ENCODE measurements around the gene FAM89A. TPM values are rescaled to one million over a fixed set of nuclear protein-coding genes. Genes with fewer than 3 reads are reported as not detected.
"Not testable (repeated sequence)": the region's sequence is repeated elsewhere in the genome, so short reads cannot be mapped to it uniquely, and the experiment has no call there.

FAM89A gene
- total RNA-seq, 2 experiments from 2014 or later = 14.5 to 14.9 TPM

DNA sequence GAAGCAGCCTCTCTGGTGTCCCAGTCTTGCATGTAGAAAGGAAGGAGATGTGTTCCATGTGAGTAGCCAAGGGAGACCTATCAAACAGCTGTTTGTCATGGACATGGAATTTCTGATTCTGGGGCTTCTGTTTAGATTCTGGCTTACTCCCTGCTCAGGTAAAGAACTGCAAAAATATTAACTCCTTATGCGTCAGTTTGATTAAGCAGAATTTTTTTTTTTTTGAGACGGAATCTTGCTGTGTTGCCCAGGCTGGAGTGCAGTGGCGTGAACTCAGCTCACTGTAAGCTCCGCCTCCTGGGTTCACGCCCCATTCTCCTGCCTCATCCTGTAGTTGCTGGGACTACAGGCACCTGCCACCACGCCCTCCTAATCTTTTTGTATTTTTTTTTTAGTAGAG is 54.3 kb downstream of the FAM89A start:
- no peaks in the 10 kb centered on the region for H3K9me3 Mint-ChIP-seq (ENCODE audit: low read depth)
- peaks cover 19% of the 10 kb centered on the region for H3K36me3 Mint-ChIP-seq (ENCODE audit: low read depth)
- ChIA-PET CTCF (interaction anchor here (1.1 kb wide), 1 partner anchor 67 kb away, joined by 3 read pairs; no protein-coding TSS in a partner anchor), POLR2A (no interaction called here)
- no peak overlapping the region for H3K4me3 Mint-ChIP-seq
- peaks cover 2% of the 10 kb centered on the region for H3K4me1 Mint-ChIP-seq
- no peak overlapping the region for H3K27ac Mint-ChIP-seq
- DNase-seq (no peak), ATAC-seq (no peak)
- intact Hi-C loops (cut with DNase I, micrococcal nuclease) = no loop called here
- no peaks in the 10 kb centered on the region for H3K27me3 Mint-ChIP-seq

DNA sequence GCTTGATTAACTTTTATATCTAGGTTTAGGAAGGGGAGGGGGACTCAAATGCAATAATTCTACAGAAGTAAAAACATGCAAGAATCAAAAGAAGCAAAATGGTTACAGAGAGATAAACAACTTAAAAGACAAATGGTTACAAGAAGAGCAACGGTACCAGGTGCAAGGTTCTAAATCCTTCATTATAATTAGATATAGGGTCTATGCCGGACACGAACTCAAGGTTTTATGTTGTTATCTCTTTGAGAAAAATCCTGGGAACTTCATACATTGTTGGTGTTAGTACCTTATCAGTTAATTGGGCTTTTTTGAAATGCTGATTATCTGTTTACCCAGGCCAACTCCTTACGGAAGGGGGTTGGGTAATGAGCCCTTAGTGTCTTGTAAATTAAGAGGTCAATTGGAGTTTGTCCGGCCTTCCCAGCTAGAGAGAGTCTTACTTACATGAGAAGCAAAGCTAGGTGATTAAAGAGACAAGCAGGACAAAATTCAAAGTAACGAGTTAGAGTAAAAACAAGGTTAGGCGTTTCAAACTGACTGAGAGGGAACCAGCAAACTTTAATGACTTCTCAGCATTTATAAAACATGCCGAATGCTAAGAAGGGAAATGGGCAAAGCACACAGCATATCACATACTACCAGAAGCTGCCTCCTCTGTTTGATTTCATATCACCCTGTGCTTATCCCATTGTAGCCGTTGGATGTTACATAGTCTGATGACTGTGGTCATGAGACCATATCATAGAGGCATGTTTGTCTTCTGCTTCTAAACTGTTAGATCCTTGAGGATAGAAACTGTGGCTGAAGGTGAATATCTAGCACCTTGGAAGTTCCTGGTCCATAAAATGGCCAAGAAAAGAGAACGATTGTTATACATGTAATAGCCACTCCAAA is 55.2 kb downstream of the FAM89A start:
- H3K27me3 Mint-ChIP-seq; POLR2A ChIA-PET; ATAC-seq; H3K4me1 Mint-ChIP-seq; intact Hi-C loops (cut with DNase I, micrococcal nuclease); DNase-seq; H3K4me3 Mint-ChIP-seq; H3K27ac Mint-ChIP-seq; H3K9me3 Mint-ChIP-seq (ENCODE audit: low read depth): not testable (repeated sequence)
- CTCF ChIA-PET = interaction anchor here (1.1 kb wide), 1 partner anchor 67 kb away, joined by 3 read pairs; no protein-coding TSS in a partner anchor
- peaks cover 19% of the 10 kb centered on the region for H3K36me3 Mint-ChIP-seq (ENCODE audit: low read depth)

DNA sequence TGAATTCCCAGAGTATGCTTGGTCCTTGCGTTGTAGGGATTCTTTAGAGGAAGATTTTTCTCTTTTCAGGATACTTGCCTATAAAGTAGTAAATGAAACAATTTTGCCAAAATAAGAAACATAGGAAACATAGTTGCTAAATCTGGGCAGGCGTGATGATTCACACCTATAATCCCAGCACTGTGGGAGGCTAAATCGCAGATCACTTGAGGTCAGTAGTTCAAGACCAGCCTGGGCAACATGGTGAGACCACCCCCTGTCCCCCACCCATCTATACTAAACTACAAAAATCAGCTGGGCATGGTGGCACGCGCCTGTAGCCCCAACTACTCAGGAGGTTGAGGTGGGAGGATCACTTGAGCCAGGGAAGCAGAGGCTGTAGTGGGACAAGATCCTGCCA is 56.2 kb downstream of the FAM89A start:
- Mint-ChIP-seq H3K4me1 (peaks cover 2% of the 10 kb centered on the region), H3K27me3 (no peaks in the 10 kb centered on the region), H3K9me3 (ENCODE audit: low read depth) (no peaks in the 10 kb centered on the region), H3K27ac (no peak overlapping the region), H3K4me3 (no peak overlapping the region), H3K36me3 (ENCODE audit: low read depth) (peaks cover 18% of the 10 kb centered on the region)
- ATAC-seq (no peak), DNase-seq (no peak)
- CTCF ChIA-PET = no interaction called here
- intact Hi-C loops (cut with DNase I, micrococcal nuclease) = no loop called here
- POLR2A ChIA-PET = no interaction called here

DNA sequence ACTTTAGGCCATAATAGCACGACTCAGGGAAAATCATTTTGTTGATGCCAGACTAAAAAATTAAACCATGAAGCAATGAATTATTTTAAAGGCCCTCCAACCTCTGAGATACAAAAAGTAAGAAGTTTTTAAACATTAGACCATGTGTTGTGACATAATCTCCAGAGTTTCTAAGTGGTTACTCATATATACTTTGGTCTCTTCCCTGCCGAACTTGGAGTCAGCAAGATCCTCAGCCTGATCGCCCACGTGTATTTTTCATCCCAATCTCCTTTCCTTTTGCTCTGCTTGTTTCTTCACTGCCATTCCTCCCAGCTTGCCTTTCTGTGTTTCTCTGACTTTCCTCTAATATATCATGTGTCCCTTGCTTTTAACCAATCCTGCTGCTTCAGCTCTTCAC is 57.4 kb downstream of the FAM89A start:
- DNase-seq = no peak
- Mint-ChIP-seq H3K27ac (no peak overlapping the region), H3K4me3 (no peak overlapping the region), H3K36me3 (ENCODE audit: low read depth) (peaks cover 17% of the 10 kb centered on the region), H3K27me3 (no peaks in the 10 kb centered on the region), H3K4me1 (peaks cover 2% of the 10 kb centered on the region), H3K9me3 (ENCODE audit: low read depth) (no peaks in the 10 kb centered on the region)
- intact Hi-C loops (cut with DNase I, micrococcal nuclease) = no loop called here
- CTCF ChIA-PET = interaction anchor here (1.6 kb wide), 1 partner anchor 64 kb away, joined by 4 read pairs; no protein-coding TSS in a partner anchor
- POLR2A ChIA-PET = no interaction called here
- ATAC-seq = no peak

DNA sequence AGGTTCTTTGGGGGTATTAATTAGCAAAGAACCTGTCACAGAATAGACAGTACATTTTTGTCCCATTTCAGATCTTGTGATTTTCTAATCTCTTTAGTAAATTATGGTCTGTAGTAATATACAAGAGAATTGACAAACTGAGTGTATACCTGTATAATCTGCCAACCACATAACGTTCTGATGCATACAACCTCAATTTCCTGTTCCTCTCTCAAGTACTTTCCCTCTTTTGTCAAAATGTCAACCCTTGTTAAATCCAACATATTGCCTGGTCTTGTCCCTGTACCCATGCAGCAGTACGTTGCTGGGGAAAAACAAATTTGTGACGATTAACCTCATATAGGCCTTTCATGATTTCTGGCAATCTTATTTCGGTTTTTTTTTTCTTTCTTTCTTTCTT is 60.1 kb downstream of the FAM89A start:
- POLR2A ChIA-PET = no interaction called here
- CTCF ChIA-PET = interaction anchor here (1.2 to 1.5 kb wide), 2 partner anchors 108 to 337 kb away, joined by 3 to 4 read pairs; no protein-coding TSS in a partner anchor
- H3K4me3 Mint-ChIP-seq = no peak overlapping the region
- intact Hi-C loops (cut with DNase I, micrococcal nuclease) = loop anchor here (1.0 to 10.0 kb wide), 17 partner anchors 59 to 1638 kb away; partner anchors contain the start of genes C1orf198 (in 2 of the 2), COG2 (in 2 of the 2), GNPAT (in 2 of the 2) and SPRTN (in 2 of the 2)
- peak overlapping the region; percentile 93 for H3K27ac Mint-ChIP-seq
- ATAC-seq (no peak), DNase-seq (no peak)
- H3K27me3 Mint-ChIP-seq = no peaks in the 10 kb centered on the region
- H3K4me1 Mint-ChIP-seq = peaks cover 24% of the 10 kb centered on the region
- H3K36me3 Mint-ChIP-seq (ENCODE audit: low read depth) = peaks cover 23% of the 10 kb centered on the region
- H3K9me3 Mint-ChIP-seq (ENCODE audit: low read depth) = no peaks in the 10 kb centered on the region

DNA sequence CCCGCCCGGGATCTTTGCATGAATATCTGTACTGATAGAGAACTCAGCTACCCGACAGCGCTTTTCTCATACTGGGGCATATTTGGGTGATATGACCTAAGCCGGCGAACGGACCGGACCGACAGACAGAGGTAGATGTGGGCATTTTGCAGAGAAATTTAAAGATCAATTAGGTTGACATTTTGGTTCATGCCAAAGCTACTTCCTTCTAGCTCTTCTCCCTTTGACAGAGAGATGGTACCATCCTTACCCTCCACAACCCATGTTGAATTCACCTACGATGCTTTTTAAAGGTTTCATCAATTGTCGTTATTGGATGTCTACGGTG is 60.7 kb downstream of the FAM89A start:
- ATAC-seq (no peak), DNase-seq (no peak)
- Mint-ChIP-seq H3K27ac (peak overlapping the region; percentile 93), H3K4me3 (no peak overlapping the region), H3K36me3 (ENCODE audit: low read depth) (peaks cover 23% of the 10 kb centered on the region), H3K4me1 (peaks cover 26% of the 10 kb centered on the region), H3K27me3 (no peaks in the 10 kb centered on the region), H3K9me3 (ENCODE audit: low read depth) (no peaks in the 10 kb centered on the region)
- ChIA-PET CTCF (interaction anchor here (1.0 to 1.5 kb wide), 4 partner anchors 9 to 336 kb away, joined by 3 to 6 read pairs (median 4); no protein-coding TSS in a partner anchor), POLR2A (interaction anchor here (1.0 kb wide), 1 partner anchor 10 kb away, joined by 3 read pairs; no protein-coding TSS in a partner anchor)
- intact Hi-C loops (cut with DNase I, micrococcal nuclease) = loop anchor here (1.0 to 10.0 kb wide), 17 partner anchors 59 to 1637 kb away; partner anchors contain the start of genes C1orf198 (in 2 of the 2), COG2 (in 2 of the 2), GNPAT (in 2 of the 2) and SPRTN (in 2 of the 2)

DNA sequence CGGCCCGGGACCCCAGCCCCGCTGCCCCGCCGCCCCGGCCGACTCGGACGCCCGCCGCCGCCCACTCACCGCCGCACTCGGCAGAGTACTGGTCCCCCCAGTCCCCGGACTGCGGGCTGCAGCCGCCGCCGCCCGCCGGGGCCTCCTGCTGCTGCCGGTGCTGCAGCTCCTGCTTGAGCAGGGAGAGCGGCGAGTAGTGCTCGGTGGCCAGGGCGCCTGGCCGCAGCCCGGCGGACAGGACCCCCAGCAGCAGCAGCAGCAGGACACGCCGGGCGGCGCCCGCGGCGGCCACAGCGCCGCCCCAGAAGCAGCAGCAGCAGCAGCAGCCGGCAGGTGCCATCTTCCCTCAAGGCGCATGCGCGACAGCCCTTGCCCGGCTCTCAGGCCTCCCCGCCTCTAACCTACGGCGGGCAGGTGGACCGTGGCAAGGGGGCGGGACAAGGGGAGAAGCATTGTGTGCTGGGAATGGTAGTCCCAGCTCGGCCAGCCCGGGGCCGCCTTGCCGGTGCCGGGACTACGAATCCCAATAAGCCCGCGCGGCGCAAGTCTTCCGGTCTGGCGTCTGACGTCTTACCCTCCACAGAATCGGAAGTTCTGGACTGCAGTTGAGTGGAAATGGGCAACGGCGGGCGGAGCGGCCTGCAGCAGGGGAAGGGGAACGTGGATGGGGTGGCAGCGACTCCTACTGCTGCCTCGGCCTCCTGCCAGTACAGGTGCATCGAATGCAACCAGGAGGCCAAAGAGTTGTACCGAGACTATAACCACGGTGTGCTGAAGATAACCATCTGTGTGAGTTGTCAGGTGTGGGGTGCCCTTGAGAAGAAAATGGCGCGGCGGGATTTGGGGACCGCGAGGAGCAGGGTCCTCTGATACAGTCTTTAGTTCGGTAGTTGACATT is 61.3 kb downstream of the FAM89A start, which contains the start of the genes ARV1 and TTC13:
TSS of gene ARV1 (plus strand) at position 604 of the 898 bp plus-strand sequence. CDS start at position 616, 12 bp downstream.
TSS of gene TTC13 (minus strand) at position 371 of the 898 bp plus-strand sequence. CDS start at position 340, 31 bp downstream.
- Mint-ChIP-seq H3K4me3 (peak within 1 kb of the TSS; percentile 86), H3K36me3 (ENCODE audit: low read depth) (peaks cover 25% of the 10 kb centered on the region), H3K4me1 (peaks cover 32% of the 10 kb centered on the region), H3K27me3 (no peaks in the 10 kb centered on the region), H3K9me3 (ENCODE audit: low read depth) (no peaks in the 10 kb centered on the region), H3K27ac (peak within 1 kb of the TSS; percentile 98)
- intact Hi-C loops (cut with DNase I, micrococcal nuclease) = loop anchor here (1.0 to 10.0 kb wide), 18 partner anchors 60 to 1636 kb away; partner anchors contain the start of genes C1orf198 (in 2 of the 2), COG2 (in 2 of the 2), GNPAT (in 2 of the 2) and SPRTN (in 2 of the 2)
- POLR2A ChIA-PET = interaction anchor here (1.0 kb wide), 1 partner anchor 10 kb away, joined by 3 read pairs; no protein-coding TSS in a partner anchor
- DNase-seq (peak; percentile 99), ATAC-seq (peak; percentile 97)
- CTCF ChIA-PET = interaction anchor here (0.6 to 1.5 kb wide), 5 partner anchors 8 to 345 kb away, joined by 3 to 6 read pairs (median 3); no protein-coding TSS in a partner anchor

DNA sequence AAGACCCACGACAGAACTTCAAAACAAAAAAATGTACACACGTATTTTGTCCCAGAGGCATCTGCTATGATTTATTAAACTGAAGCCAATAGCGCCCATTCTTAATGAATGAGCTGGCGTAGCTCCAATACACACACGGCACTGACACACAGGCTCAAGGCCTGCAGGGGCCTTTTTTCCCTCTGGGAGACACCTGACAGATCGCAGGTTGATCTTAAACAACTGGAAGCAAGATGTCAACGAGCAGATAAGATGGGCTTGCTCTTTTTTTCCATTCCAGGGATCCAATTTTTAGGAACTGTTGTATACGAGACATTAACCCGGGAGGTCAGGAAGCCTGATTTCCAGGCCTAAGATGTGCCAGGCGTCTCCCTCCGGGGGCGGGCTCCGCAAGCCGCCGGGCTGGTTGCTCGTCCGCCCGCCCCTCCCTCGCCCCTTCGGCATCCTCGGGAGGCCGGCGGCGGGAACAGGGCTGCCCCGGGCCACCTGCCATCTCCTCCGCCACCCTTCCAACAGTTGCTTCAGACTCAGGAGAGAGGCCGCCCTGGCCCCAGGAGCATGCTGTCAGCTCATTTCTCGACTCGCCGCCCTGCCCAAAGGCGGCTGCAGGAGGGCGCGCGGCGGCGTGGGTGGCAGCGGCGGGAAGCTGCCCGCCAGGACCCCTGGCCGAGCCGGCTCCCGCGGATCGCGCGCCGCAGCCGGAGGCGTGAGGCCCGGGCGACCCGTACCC is 62.1 kb downstream of the FAM89A start:
- Mint-ChIP-seq H3K27ac (peak overlapping the region; percentile 98), H3K9me3 (ENCODE audit: low read depth) (no peaks in the 10 kb centered on the region), H3K4me3 (peak overlapping the region; percentile 86), H3K27me3 (no peaks in the 10 kb centered on the region), H3K36me3 (ENCODE audit: low read depth) (peaks cover 25% of the 10 kb centered on the region), H3K4me1 (peaks cover 41% of the 10 kb centered on the region)
- DNase-seq = peak; percentile 65
- CTCF ChIA-PET = interaction anchor here (0.6 to 1.4 kb wide), 2 partner anchors 7 to 344 kb away, joined by 3 read pairs; no protein-coding TSS in a partner anchor
- no peak for ATAC-seq
- POLR2A ChIA-PET = interaction anchor here (1.0 kb wide), 1 partner anchor 9 kb away, joined by 3 read pairs; no protein-coding TSS in a partner anchor
- intact Hi-C loops (cut with DNase I, micrococcal nuclease) = loop anchor here (1.0 to 10.0 kb wide), 11 partner anchors 61 to 1636 kb away; partner anchors contain the start of genes C1orf198 (in 1 of the 2), CCSAP (in 1 of the 2), COG2 (in 1 of the 2) and EGLN1 (in 1 of the 2)

DNA sequence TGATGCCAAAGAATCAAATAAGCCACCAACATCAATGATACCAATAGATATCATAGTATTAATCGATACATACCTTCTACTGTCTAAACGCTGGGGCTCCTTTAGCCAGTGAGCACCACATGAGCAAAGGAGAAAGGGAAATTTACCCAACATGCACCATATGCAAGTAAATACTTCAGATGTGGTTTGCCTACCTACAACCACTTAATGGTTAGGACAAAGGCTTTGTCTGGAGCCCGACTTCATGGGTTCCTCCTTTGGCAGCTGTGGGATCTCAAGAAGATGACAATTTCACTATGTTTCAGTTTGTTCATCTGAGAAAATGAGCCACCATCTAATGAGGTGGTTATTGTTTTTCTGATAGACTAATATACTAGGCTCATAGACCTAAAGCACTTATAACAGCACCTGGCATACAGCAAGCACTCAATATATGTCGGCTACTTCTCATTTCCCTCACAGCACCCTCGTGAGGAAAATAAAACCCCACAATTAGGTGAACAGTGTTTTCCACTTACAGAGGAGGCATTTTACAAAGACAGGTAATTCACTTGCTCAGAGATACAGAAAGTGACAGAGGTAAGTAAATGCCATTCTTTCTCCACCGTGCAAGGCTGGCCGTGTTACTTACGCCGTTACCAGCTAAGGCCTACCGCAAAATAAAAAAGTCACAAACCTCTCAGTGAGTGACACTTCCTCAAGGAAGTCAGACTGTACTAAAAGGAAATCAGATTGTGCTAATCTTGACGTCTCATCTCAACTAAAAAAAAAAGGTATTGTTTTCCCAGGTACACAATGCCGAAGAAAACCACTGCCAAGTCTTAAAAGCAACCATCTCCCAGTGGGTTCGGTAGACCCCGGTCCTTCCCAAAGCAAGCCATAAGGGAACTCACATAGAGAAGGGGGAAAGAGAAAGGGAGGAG is 63.0 kb downstream of the FAM89A start:
- intact Hi-C loops (cut with DNase I, micrococcal nuclease) = loop anchor here (5.0 to 10.0 kb wide), 5 partner anchors 110 to 1635 kb away; partner anchors contain the start of genes C1orf198 (in 1 of the 2), CCSAP (in 1 of the 2), EGLN1 (in 1 of the 2) and NUP133 (in 1 of the 2)
- H3K27me3 Mint-ChIP-seq = no peaks in the 10 kb centered on the region
- peak overlapping the region; percentile 98 for H3K27ac Mint-ChIP-seq
- peaks cover 25% of the 10 kb centered on the region for H3K36me3 Mint-ChIP-seq (ENCODE audit: low read depth)
- peak; percentile 30 for DNase-seq
- no peaks in the 10 kb centered on the region for H3K9me3 Mint-ChIP-seq (ENCODE audit: low read depth)
- peak overlapping the region; percentile 86 for H3K4me3 Mint-ChIP-seq
- H3K4me1 Mint-ChIP-seq = peaks cover 49% of the 10 kb centered on the region
- ChIA-PET POLR2A (no interaction called here), CTCF (interaction anchor here (1.0 to 1.1 kb wide), 2 partner anchors 18 to 54 kb away, joined by 3 to 4 read pairs; no protein-coding TSS in a partner anchor)
- ATAC-seq = no peak

Measured in activated CD4-positive, alpha-beta T cell treated with anti-CD3 and anti-CD28 coated beads for 36 hours (primary cell).